ENCODE results near the gene JUNB.

JUNB gene

GRCh38 chr19:12759686-12760085, 31.6 kb upstream of the JUNB start:
- Histone ChIP-seq H3K36me3 (ENCODE audit: control insufficient read depth, insufficient read depth, low read length) (peaks cover 11% of the 10 kb centered on the region), H3K27me3 (ENCODE audit: control insufficient read depth, insufficient read depth, low read length) (no peaks in the 10 kb centered on the region), H3K9ac (ENCODE audit: low read depth, low read length) (no peak overlapping the region), H3K4me3 (ENCODE audit: low read depth, low read length) (no peak overlapping the region), H3K9me3 (ENCODE audit: control insufficient read depth, insufficient read depth, low read length) (no peaks in the 10 kb centered on the region), H3K4me1 (ENCODE audit: control insufficient read depth, insufficient read depth, low read length) (no peaks in the 10 kb centered on the region)

GRCh38 chr19:12763100-12763499, 28.2 kb upstream of the JUNB start:
- Histone ChIP-seq H3K36me3 (ENCODE audit: control insufficient read depth, insufficient read depth, low read length) (peaks cover 13% of the 10 kb centered on the region), H3K9me3 (ENCODE audit: control insufficient read depth, insufficient read depth, low read length) (no peaks in the 10 kb centered on the region), H3K27me3 (ENCODE audit: control insufficient read depth, insufficient read depth, low read length) (no peaks in the 10 kb centered on the region), H3K9ac (ENCODE audit: low read depth, low read length) (no peak overlapping the region), H3K4me1 (ENCODE audit: control insufficient read depth, insufficient read depth, low read length) (no peaks in the 10 kb centered on the region), H3K4me3 (ENCODE audit: low read depth, low read length) (no peak overlapping the region)

GRCh38 chr19:12764698-12765097, 26.6 kb upstream of the JUNB start:
- no peaks in the 10 kb centered on the region for H3K9me3 ChIP-seq (ENCODE audit: control insufficient read depth, insufficient read depth, low read length)
- H3K4me3 ChIP-seq (ENCODE audit: low read depth, low read length) = no peak overlapping the region
- no peaks in the 10 kb centered on the region for H3K4me1 ChIP-seq (ENCODE audit: control insufficient read depth, insufficient read depth, low read length)
- H3K9ac ChIP-seq (ENCODE audit: low read depth, low read length) = no peak overlapping the region
- H3K36me3 ChIP-seq (ENCODE audit: control insufficient read depth, insufficient read depth, low read length) = peaks cover 13% of the 10 kb centered on the region
- no peaks in the 10 kb centered on the region for H3K27me3 ChIP-seq (ENCODE audit: control insufficient read depth, insufficient read depth, low read length)

GRCh38 chr19:12766051-12766521, 25.2 kb upstream of the JUNB start:
- no peaks in the 10 kb centered on the region for H3K9me3 ChIP-seq (ENCODE audit: control insufficient read depth, insufficient read depth, low read length)
- no peaks in the 10 kb centered on the region for H3K4me1 ChIP-seq (ENCODE audit: control insufficient read depth, insufficient read depth, low read length)
- peaks cover 13% of the 10 kb centered on the region for H3K36me3 ChIP-seq (ENCODE audit: control insufficient read depth, insufficient read depth, low read length)
- peak overlapping the region; percentile 71 for H3K4me3 ChIP-seq (ENCODE audit: low read depth, low read length)
- H3K27me3 ChIP-seq (ENCODE audit: control insufficient read depth, insufficient read depth, low read length) = no peaks in the 10 kb centered on the region
- H3K9ac ChIP-seq (ENCODE audit: low read depth, low read length) = peak overlapping the region; percentile 81

- Histone ChIP-seq H3K4me1 (ENCODE audit: control insufficient read depth, insufficient read depth, low read length) (no peaks in the 10 kb centered on the region), H3K4me3 (ENCODE audit: low read depth, low read length) (no peak overlapping the region), H3K9ac (ENCODE audit: low read depth, low read length) (no peak overlapping the region), H3K9me3 (ENCODE audit: control insufficient read depth, insufficient read depth, low read length) (no peaks in the 10 kb centered on the region), H3K27me3 (ENCODE audit: control insufficient read depth, insufficient read depth, low read length) (no peaks in the 10 kb centered on the region), H3K36me3 (ENCODE audit: control insufficient read depth, insufficient read depth, low read length) (peaks cover 13% of the 10 kb centered on the region)
These were observed 24.1 kb upstream of the JUNB start for GRCh38 chr19:12767150-12767549.

GRCh38 chr19:12767666-12768065, 23.6 kb upstream of the JUNB start:
- H3K9ac ChIP-seq (ENCODE audit: low read depth, low read length) = no peak overlapping the region
- no peaks in the 10 kb centered on the region for H3K9me3 ChIP-seq (ENCODE audit: control insufficient read depth, insufficient read depth, low read length)
- no peaks in the 10 kb centered on the region for H3K4me1 ChIP-seq (ENCODE audit: control insufficient read depth, insufficient read depth, low read length)
- H3K27me3 ChIP-seq (ENCODE audit: control insufficient read depth, insufficient read depth, low read length) = no peaks in the 10 kb centered on the region
- peaks cover 13% of the 10 kb centered on the region for H3K36me3 ChIP-seq (ENCODE audit: control insufficient read depth, insufficient read depth, low read length)
- H3K4me3 ChIP-seq (ENCODE audit: low read depth, low read length) = no peak overlapping the region

GRCh38 chr19:12769689-12770088, 21.6 kb upstream of the JUNB start:
- no peak overlapping the region for H3K9ac ChIP-seq (ENCODE audit: low read depth, low read length)
- peaks cover 4% of the 10 kb centered on the region for H3K36me3 ChIP-seq (ENCODE audit: control insufficient read depth, insufficient read depth, low read length)
- H3K4me3 ChIP-seq (ENCODE audit: low read depth, low read length) = peak overlapping the region; percentile 43

GRCh38 chr19:12770922-12771321, 20.4 kb upstream of the JUNB start:
- Histone ChIP-seq H3K4me1 (ENCODE audit: control insufficient read depth, insufficient read depth, low read length) (no peaks in the 10 kb centered on the region), H3K36me3 (ENCODE audit: control insufficient read depth, insufficient read depth, low read length) (peaks cover 3% of the 10 kb centered on the region), H3K4me3 (ENCODE audit: low read depth, low read length) (no peak overlapping the region), H3K9ac (ENCODE audit: low read depth, low read length) (no peak overlapping the region), H3K9me3 (ENCODE audit: control insufficient read depth, insufficient read depth, low read length) (no peaks in the 10 kb centered on the region), H3K27me3 (ENCODE audit: control insufficient read depth, insufficient read depth, low read length) (no peaks in the 10 kb centered on the region)

More at GRCh38 chr19:12769689-12770088, 21.6 kb upstream of the JUNB start:
- no peaks in the 10 kb centered on the region for H3K9me3 ChIP-seq (ENCODE audit: control insufficient read depth, insufficient read depth, low read length)
- H3K4me1 ChIP-seq (ENCODE audit: control insufficient read depth, insufficient read depth, low read length) = no peaks in the 10 kb centered on the region
- H3K27me3 ChIP-seq (ENCODE audit: control insufficient read depth, insufficient read depth, low read length) = no peaks in the 10 kb centered on the region

GRCh38 chr19:12772323-12772722, 19.0 kb upstream of the JUNB start:
- H3K4me1 ChIP-seq (ENCODE audit: control insufficient read depth, insufficient read depth, low read length) = no peaks in the 10 kb centered on the region
- no peak overlapping the region for H3K9ac ChIP-seq (ENCODE audit: low read depth, low read length)
- peaks cover 3% of the 10 kb centered on the region for H3K36me3 ChIP-seq (ENCODE audit: control insufficient read depth, insufficient read depth, low read length)
- no peaks in the 10 kb centered on the region for H3K27me3 ChIP-seq (ENCODE audit: control insufficient read depth, insufficient read depth, low read length)
- H3K9me3 ChIP-seq (ENCODE audit: control insufficient read depth, insufficient read depth, low read length) = no peaks in the 10 kb centered on the region
- H3K4me3 ChIP-seq (ENCODE audit: low read depth, low read length) = no peak overlapping the region

GRCh38 chr19:12773571-12773970, 17.7 kb upstream of the JUNB start:
- Histone ChIP-seq H3K9ac (ENCODE audit: low read depth, low read length) (no peak overlapping the region), H3K4me3 (ENCODE audit: low read depth, low read length) (no peak overlapping the region), H3K9me3 (ENCODE audit: control insufficient read depth, insufficient read depth, low read length) (no peaks in the 10 kb centered on the region), H3K36me3 (ENCODE audit: control insufficient read depth, insufficient read depth, low read length) (peaks cover 3% of the 10 kb centered on the region), H3K27me3 (ENCODE audit: control insufficient read depth, insufficient read depth, low read length) (no peaks in the 10 kb centered on the region), H3K4me1 (ENCODE audit: control insufficient read depth, insufficient read depth, low read length) (no peaks in the 10 kb centered on the region)

- no peaks in the 10 kb centered on the region for H3K27me3 ChIP-seq (ENCODE audit: control insufficient read depth, insufficient read depth, low read length)
- no peaks in the 10 kb centered on the region for H3K9me3 ChIP-seq (ENCODE audit: control insufficient read depth, insufficient read depth, low read length)
These were observed 16.4 kb upstream of the JUNB start, which contains the start of gene HOOK2 for GRCh38 chr19:12774588-12775555. TSS of gene HOOK2 (minus strand) at chr19:12775552. CDS start at chr19:12775449, 103 bp downstream.

More at GRCh38 chr19:12774588-12775555, 16.4 kb upstream of the JUNB start, which contains the start of gene HOOK2:
- H3K4me3 ChIP-seq (ENCODE audit: low read depth, low read length) = peak within 1 kb of the TSS; percentile 86
- peaks cover 8% of the 10 kb centered on the region for H3K4me1 ChIP-seq (ENCODE audit: control insufficient read depth, insufficient read depth, low read length)
- peaks cover 3% of the 10 kb centered on the region for H3K36me3 ChIP-seq (ENCODE audit: control insufficient read depth, insufficient read depth, low read length)
- peak within 1 kb of the TSS; percentile 81 for H3K9ac ChIP-seq (ENCODE audit: low read depth, low read length)
